SK-N-MC (cell line): ENCODE data around the gene PBX1.

Experiments used
- EZH2 ChIP-seq: fragments of 200-600 bp; sonication (generic); IDR thresholded peaks from one replicate; pipeline ENCODE4 v1.6.1; 2017; ENCODE audit warnings: antibody characterized with exemption
- POLR2AphosphoS5 ChIP-seq: IDR thresholded peaks from 2 replicates; pipeline ENCODE4 v1.6.1; 2012; ENCODE audit warnings: mild to moderate bottlenecking, low read depth, low read length, borderline replicate concordance

GRCh38 chr1:164718821-164719220 lies 159.8 kb downstream of the PBX1 start:
- TF ChIP-seq POLR2AphosphoS5, result no peak
- no peak for TF ChIP-seq EZH2
